HepG2 (cell line): ENCODE data around the gene TBC1D2B.

Experiments
- CTCF ChIP-seq: sonication (generic); formaldehyde crosslinking; IDR thresholded peaks from 2 replicates; pipeline ENCODE4 v1.5.0; 2020; ENCODE audit warnings: mild to moderate bottlenecking, missing genetic modification reagents, moderate library complexity
- EZH2 ChIP-seq: conservative IDR thresholded peaks from 2 replicates; pipeline ENCODE4 v1.6.1; 2012; ENCODE audit warnings: mild to moderate bottlenecking, low read depth, low read length, moderate library complexity
- GABPA ChIP-seq, 2 experiments: IDR thresholded peaks; 2 replicates each; pipeline ENCODE4 v1.6.1; 2011 to 2016; ENCODE audit warnings: low read depth in 2 of 2, low read length in 1 of 2, missing biosample characterization in 1 of 2, missing genetic modification characterization in 1 of 2
- MXI1 ChIP-seq: IDR thresholded peaks from 3 replicates; pipeline ENCODE4 v1.6.1; 2012; ENCODE audit warnings: low read depth, low read length, inconsistent platforms, borderline replicate concordance
- NR3C1 ChIP-seq: sonication (generic); formaldehyde crosslinking; IDR thresholded peaks from 2 replicates; pipeline ENCODE4 v1.4.0; 2020; ENCODE audit warnings: missing genetic modification reagents
- SMARCC2 ChIP-seq: fragments of 450-650 bp; IDR thresholded peaks from 2 replicates; pipeline ENCODE4 v1.6.1; 2017; ENCODE audit warnings: antibody characterized with exemption, mild to moderate bottlenecking
- TCF7L2 ChIP-seq: IDR thresholded peaks from 2 replicates; pipeline ENCODE4 v1.6.1; 2011; ENCODE audit warnings: mild to moderate bottlenecking, low read depth, low read length, moderate library complexity
- ZXDC ChIP-seq: sonication (generic); formaldehyde crosslinking; IDR thresholded peaks from 2 replicates; pipeline ENCODE4 v1.5.0; 2020; ENCODE audit warnings: mild to moderate bottlenecking, missing genetic modification reagents

- TF ChIP-seq EZH2 (no peak), TCF7L2 (no peak), ZXDC (CRISPR knock-in tag) (no peak), SMARCC2 (no peak), CTCF (no peak), GABPA (IDR thresholded peaks at IDR 0.05; ENCODE audit: low read depth, low read length) (no peak), GABPA (CRISPR knock-in tag; IDR thresholded peaks at IDR 0.05; ENCODE audit: low read depth) (no peak), MXI1 (no peak), NR3C1 (no peak)
These were observed 8.0 kb downstream of the TBC1D2B start for GRCh38 chr15:78069462-78070029.
